SK-N-SH treated with all-trans-retinoic acid at 6 μM for 48 hours (cell line): ENCODE results near the gene VSIR.

ENCODE experiments used
- CSDC2 ChIP-seq: fragments of 250-450 bp; sonication (Bioruptor Pico); IDR thresholded peaks from 2 replicates; pipeline ENCODE4 v1.5.0; 2020; ENCODE audit warnings: mild to moderate bottlenecking, moderate library complexity
- CSRNP3 ChIP-seq: fragments of 250-450 bp; sonication (Bioruptor Pico); IDR thresholded peaks from 2 replicates; pipeline ENCODE4 v1.5.1; 2021; ENCODE audit warnings: mild to moderate bottlenecking, moderate library complexity
- OSR1 ChIP-seq: fragments of 250-450 bp; sonication (Bioruptor Pico); IDR thresholded peaks from 2 replicates; pipeline ENCODE4 v1.8.0; 2022; ENCODE audit warnings: moderate library complexity, mild to moderate bottlenecking, inconsistent platforms
- PATZ1 ChIP-seq: fragments of 250-450 bp; sonication (Bioruptor Pico); IDR thresholded peaks from 2 replicates; pipeline ENCODE4 v1.8.0; 2020; ENCODE audit warnings: mild to moderate bottlenecking, moderate library complexity, borderline replicate concordance
- TCF4 ChIP-seq: fragments of 250-450 bp; sonication (Bioruptor Pico); IDR thresholded peaks from 2 replicates; pipeline ENCODE4 v1.8.0; 2021; ENCODE audit warnings: mild to moderate bottlenecking, moderate library complexity, borderline replicate concordance
- TOX ChIP-seq: fragments of 250-450 bp; sonication (Bioruptor Pico); IDR thresholded peaks from 2 replicates; pipeline ENCODE4 v1.8.0; 2021; ENCODE audit warnings: mild to moderate bottlenecking, moderate library complexity, borderline replicate concordance
- ZNF70 ChIP-seq: fragments of 450-650 bp; formaldehyde crosslinking; IDR thresholded peaks from 2 replicates; pipeline ENCODE4 v1.5.0; 2020; ENCODE audit warnings: mild to moderate bottlenecking, moderate library complexity
- ZNF8 ChIP-seq: fragments of 450-650 bp; formaldehyde crosslinking; IDR thresholded peaks from 2 replicates; pipeline ENCODE4 v1.5.0; 2020; ENCODE audit warnings: mild to moderate bottlenecking, moderate library complexity

GRCh38 chr10:71705582-71705981, 67.7 kb downstream of the VSIR start:
- TF ChIP-seq ZNF8 (CRISPR knock-in tag) (no peak), TOX (CRISPR knock-in tag) (no peak), CSDC2 (CRISPR knock-in tag) (no peak), ZNF70 (CRISPR knock-in tag) (no peak), OSR1 (CRISPR knock-in tag) (no peak), PATZ1 (CRISPR knock-in tag) (no peak), TCF4 (no peak), CSRNP3 (CRISPR knock-in tag) (no peak)
